Osteoblast (primary cell): ENCODE results near the gene STOX1. TPM values are rescaled to one million over a fixed set of nuclear protein-coding genes. Genes with fewer than 3 reads are reported as not detected.
A peak's percentile ranks its signal among the peaks of the same experiment; 100 is the strongest.

ENCODE experiments used
- DNase-seq: peaks from one replicate; pipeline ENCODE4 v3.0.0; 2011; ENCODE audit warnings: low spot score, mixed read lengths; ENCODE audit not compliant: insufficient read length; ENCODE audit errors: missing footprints
- H2AFZ ChIP-seq: 2 replicates; pipeline ENCODE4 v1.6.0; 2011; ENCODE audit warnings: mild to moderate bottlenecking, low read length
- H3K27ac ChIP-seq: 2 replicates; pipeline ENCODE4 v1.5.1; 2011; ENCODE audit warnings: mild to moderate bottlenecking, low read depth, low read length, moderate library complexity
- H3K27me3 ChIP-seq: 2 replicates; pipeline ENCODE4 v1.6.0; 2012; ENCODE audit warnings: mild to moderate bottlenecking, control low read depth, inconsistent platforms, low read length, moderate library complexity; ENCODE audit not compliant: insufficient read depth
- H3K36me3 ChIP-seq: 2 replicates; pipeline ENCODE4 v1.5.1; 2011; ENCODE audit warnings: mild to moderate bottlenecking, low read length, control low read depth, moderate library complexity; ENCODE audit not compliant: insufficient read depth
- H3K4me1 ChIP-seq: 2 replicates; pipeline ENCODE4 v1.5.1; 2011; ENCODE audit warnings: mild to moderate bottlenecking, low read length, control low read depth, moderate library complexity; ENCODE audit not compliant: insufficient read depth
- H3K4me2 ChIP-seq: 2 replicates; pipeline ENCODE4 v1.6.0; 2011; ENCODE audit warnings: mild to moderate bottlenecking, low read length; ENCODE audit not compliant: insufficient read depth
- H3K4me3 ChIP-seq: fragments of 200-600 bp; sonication (generic); 3 replicates; pipeline ENCODE4 v1.5.1; 2012; ENCODE audit warnings: mild to moderate bottlenecking, low read length, inconsistent platforms; ENCODE audit not compliant: insufficient read depth
- H3K79me2 ChIP-seq: 2 replicates; pipeline ENCODE4 v1.6.0; 2012; ENCODE audit warnings: mild to moderate bottlenecking, low read length, control low read depth, inconsistent platforms; ENCODE audit not compliant: insufficient read depth
- H3K9me3 ChIP-seq: 2 replicates; pipeline ENCODE4 v1.5.1; 2011; ENCODE audit warnings: low read depth, low read length, control low read depth
- H4K20me1 ChIP-seq: 2 replicates; pipeline ENCODE4 v1.6.0; 2012; ENCODE audit warnings: mild to moderate bottlenecking, low read length, control low read depth; ENCODE audit not compliant: insufficient read depth
- CTCF ChIP-seq: IDR thresholded peaks from 2 replicates; pipeline ENCODE4 v1.5.1; 2011; ENCODE audit warnings: mild to moderate bottlenecking, low read depth, low read length, moderate library complexity; ENCODE audit errors: extremely low read depth
- total RNA-seq: library from RNA; depleted of rRNA; stranded (reverse); fragments of >200 nt; gene quantifications from 2 replicates; pipeline ENCODE4 v1.2.3, GENCODE V29; 2012

STOX1 gene
- total RNA-seq, 1 donor = under 0.01 TPM

- H3K27ac ChIP-seq = no peak overlapping the region
- H3K27me3 ChIP-seq = no peaks in the 10 kb centered on the region
- no peak overlapping the region for H3K4me3 ChIP-seq
- H3K4me2 ChIP-seq = no peak overlapping the region
- H3K79me2 ChIP-seq = no peaks in the 10 kb centered on the region
- no peak for TF ChIP-seq CTCF
- no peaks in the 10 kb centered on the region for H3K36me3 ChIP-seq
- H3K4me1 ChIP-seq = no peaks in the 10 kb centered on the region
- H3K9me3 ChIP-seq = no peaks in the 10 kb centered on the region
- DNase-seq = no peak
- no peaks in the 10 kb centered on the region for H4K20me1 ChIP-seq
- no peak overlapping the region for H2AFZ ChIP-seq
Observed at GRCh38 chr10:68848281-68848680, 20.9 kb downstream of the STOX1 start.

- H3K27ac ChIP-seq = no peak overlapping the region
- peak overlapping the region; percentile 51 for H2AFZ ChIP-seq
- H3K4me1 ChIP-seq = no peaks in the 10 kb centered on the region
- no peaks in the 10 kb centered on the region for H3K36me3 ChIP-seq
- DNase-seq = no peak
- H3K27me3 ChIP-seq = no peaks in the 10 kb centered on the region
- no peak for TF ChIP-seq CTCF
- no peaks in the 10 kb centered on the region for H3K79me2 ChIP-seq
- H4K20me1 ChIP-seq = no peaks in the 10 kb centered on the region
- H3K4me2 ChIP-seq = no peak overlapping the region
- no peaks in the 10 kb centered on the region for H3K9me3 ChIP-seq
- no peak overlapping the region for H3K4me3 ChIP-seq
Observed at GRCh38 chr10:68848806-68849205, 21.5 kb downstream of the STOX1 start.

DNA sequence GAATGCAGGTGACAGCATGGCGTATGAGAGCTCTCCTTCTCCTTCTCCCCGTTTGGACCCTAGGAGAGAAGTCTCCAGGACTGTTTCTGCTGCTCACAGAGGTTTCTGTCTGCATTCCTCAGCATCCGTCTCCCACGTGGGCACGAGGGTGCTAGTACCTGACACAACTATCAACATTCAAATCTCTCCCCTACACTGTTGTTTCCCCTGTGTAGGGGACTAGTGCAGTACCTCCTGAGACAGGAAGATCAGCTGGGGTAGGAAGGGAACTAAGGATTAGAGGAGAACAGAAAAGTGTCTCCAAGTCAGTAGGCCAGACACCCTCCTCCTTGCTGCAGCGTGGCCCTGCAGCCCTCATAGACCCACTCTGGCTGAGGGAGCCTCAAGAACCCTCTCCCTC lies 29.0 kb downstream of the STOX1 start:
- no peaks in the 10 kb centered on the region for H4K20me1 ChIP-seq
- no peak overlapping the region for H2AFZ ChIP-seq
- DNase-seq = peak; percentile 53
- H3K27me3 ChIP-seq = peaks cover 20% of the 10 kb centered on the region
- H3K36me3 ChIP-seq = no peaks in the 10 kb centered on the region
- no peak overlapping the region for H3K4me2 ChIP-seq
- no peaks in the 10 kb centered on the region for H3K79me2 ChIP-seq
- H3K4me3 ChIP-seq = no peak overlapping the region
- H3K4me1 ChIP-seq = no peaks in the 10 kb centered on the region
- H3K9me3 ChIP-seq = peaks cover 2% of the 10 kb centered on the region
- TF ChIP-seq CTCF = no peak
- H3K27ac ChIP-seq = no peak overlapping the region

DNA sequence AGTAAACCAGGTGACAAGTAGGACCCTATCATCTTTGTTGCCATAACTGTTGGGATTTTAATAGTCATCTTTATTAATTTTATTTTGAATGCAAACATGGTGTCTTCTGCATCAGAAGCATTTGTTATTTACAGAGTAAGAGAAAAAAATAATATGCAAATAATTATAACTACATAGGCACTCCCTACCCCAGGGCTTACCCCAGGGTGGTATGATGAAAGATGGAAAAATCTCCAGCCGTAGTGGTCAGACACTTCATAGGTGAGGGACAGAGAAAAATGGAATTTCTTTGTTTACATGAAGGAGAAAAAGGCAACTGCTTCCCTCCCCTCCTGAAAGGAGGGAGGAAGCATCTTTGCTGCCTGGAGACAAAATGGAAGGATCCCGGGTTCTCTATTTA lies 29.7 kb downstream of the STOX1 start:
- H3K27ac ChIP-seq = no peak overlapping the region
- peaks cover 4% of the 10 kb centered on the region for H3K9me3 ChIP-seq
- H3K36me3 ChIP-seq = no peaks in the 10 kb centered on the region
- no peak for TF ChIP-seq CTCF
- H3K79me2 ChIP-seq = no peaks in the 10 kb centered on the region
- no peak overlapping the region for H2AFZ ChIP-seq
- no peaks in the 10 kb centered on the region for H4K20me1 ChIP-seq
- no peak for DNase-seq
- H3K4me1 ChIP-seq = no peaks in the 10 kb centered on the region
- H3K27me3 ChIP-seq = peaks cover 20% of the 10 kb centered on the region
- no peak overlapping the region for H3K4me3 ChIP-seq
- H3K4me2 ChIP-seq = no peak overlapping the region
